OCI-LY1 (cell line): ENCODE measurements around the gene RGSL1.

ENCODE experiments used
- H2AFZ ChIP-seq: fragments of 200-600 bp; sonication (generic), shearing (Covaris generic); 2 replicates; pipeline ENCODE4 v1.6.0; 2014; ENCODE audit warnings: antibody characterized with exemption, mild to moderate bottlenecking, low read length
- H3F3A ChIP-seq: fragments of 200-600 bp; sonication (generic), shearing (Covaris generic); 2 replicates; pipeline ENCODE4 v1.6.0; 2014; ENCODE audit warnings: mild to moderate bottlenecking, antibody characterized with exemption, low read length, moderate library complexity; ENCODE audit not compliant: insufficient read depth
- H3K27ac ChIP-seq: fragments of 200-600 bp; sonication (generic); 2 replicates; pipeline ENCODE4 v1.5.1; 2014; ENCODE audit warnings: low read length, mixed run types, mild to moderate bottlenecking, low read depth; ENCODE audit not compliant: poor library complexity, severe bottlenecking
- H3K27me3 ChIP-seq: fragments of 200-600 bp; sonication (generic); 2 replicates; pipeline ENCODE4 v1.6.0; 2014; ENCODE audit warnings: antibody characterized with exemption, mild to moderate bottlenecking, low read length, moderate library complexity; ENCODE audit not compliant: insufficient read depth
- H3K36me3 ChIP-seq: fragments of 200-600 bp; sonication (generic); 2 replicates; pipeline ENCODE4 v1.6.1; 2014; ENCODE audit warnings: mild to moderate bottlenecking, antibody characterized with exemption, low read length, moderate library complexity, mixed read lengths; ENCODE audit not compliant: insufficient read depth
- H3K4me1 ChIP-seq: fragments of 200-600 bp; sonication (generic); 2 replicates; pipeline ENCODE4 v1.5.1; 2014; ENCODE audit warnings: mild to moderate bottlenecking, low read length, moderate library complexity; ENCODE audit not compliant: insufficient read depth, severe bottlenecking
- H3K4me2 ChIP-seq: fragments of 200-600 bp; sonication (generic), shearing (Covaris generic); 2 replicates; pipeline ENCODE4 v1.6.1; 2014; ENCODE audit warnings: low read length
- H3K4me3 ChIP-seq: fragments of 200-600 bp; sonication (generic); 2 replicates; pipeline ENCODE4 v1.5.1; 2014; ENCODE audit warnings: low read length, low read depth, mild to moderate bottlenecking, mixed read lengths; ENCODE audit not compliant: poor library complexity, severe bottlenecking
- H3K79me2 ChIP-seq: fragments of 200-600 bp; shearing (Covaris generic); 2 replicates; pipeline ENCODE4 v1.6.1; 2016; ENCODE audit warnings: mixed run types, low read length, mixed read lengths; ENCODE audit not compliant: insufficient read depth
- H3K9ac ChIP-seq: fragments of 200-600 bp; sonication (generic), shearing (Covaris generic); 2 replicates; pipeline ENCODE4 v1.6.1; 2014; ENCODE audit warnings: mild to moderate bottlenecking, low read length, mixed read lengths
- H3K9me2 ChIP-seq: fragments of 200-600 bp; sonication (generic), shearing (Covaris generic); 2 replicates; pipeline ENCODE4 v1.6.1; 2014; ENCODE audit warnings: low read depth, mild to moderate bottlenecking, low read length, mixed read lengths
- H3K9me3 ChIP-seq: fragments of 200-600 bp; shearing (Covaris generic); 2 replicates; pipeline ENCODE4 v1.6.1; 2014; ENCODE audit warnings: low read length, mixed read lengths
- H4K20me1 ChIP-seq: fragments of 200-600 bp; sonication (generic), shearing (Covaris generic); 2 replicates; pipeline ENCODE4 v1.6.0; 2016; ENCODE audit warnings: mild to moderate bottlenecking, low read length; ENCODE audit not compliant: insufficient read depth
- CTCF ChIP-seq: fragments of 200-600 bp; sonication (generic), shearing (Covaris generic); IDR thresholded peaks from 2 replicates; pipeline ENCODE4 v1.5.1; 2017; ENCODE audit warnings: mild to moderate bottlenecking, antibody characterized with exemption, low read length, moderate library complexity, mixed read lengths
- EZH2 ChIP-seq: fragments of 200-600 bp; sonication (generic), shearing (Covaris generic); IDR thresholded peaks from 2 replicates; pipeline ENCODE4 v1.8.0; 2017; ENCODE audit warnings: borderline replicate concordance, mixed run types, mild to moderate bottlenecking, antibody characterized with exemption, low read length, moderate library complexity, mixed read lengths

Gene RGSL1

GRCh38 chr1:182473556-182473955 lies 23.6 kb downstream of the RGSL1 start:
- H3K27ac ChIP-seq: no peak overlapping the region
- H3K9me2 ChIP-seq: no peaks in the 10 kb centered on the region
- H3K27me3 ChIP-seq: no peaks in the 10 kb centered on the region; the same call in 1 of the 2 replicates
- H3K4me2 ChIP-seq: no peak overlapping the region
- H2AFZ ChIP-seq: no peak overlapping the region
- no peaks in the 10 kb centered on the region for H3K4me1 ChIP-seq
- no peak overlapping the region for H3K9ac ChIP-seq
- H3K4me3 ChIP-seq: no peak overlapping the region
- H3K79me2 ChIP-seq: no peaks in the 10 kb centered on the region
- no peaks in the 10 kb centered on the region for H3F3A ChIP-seq
- no peaks in the 10 kb centered on the region for H4K20me1 ChIP-seq
- no peaks in the 10 kb centered on the region for H3K36me3 ChIP-seq
- no peaks in the 10 kb centered on the region; the same call in 1 of the 2 replicates for H3K9me3 ChIP-seq
- TF ChIP-seq CTCF (no peak), EZH2 (no peak)

GRCh38 chr1:182476625-182477024 lies 26.7 kb downstream of the RGSL1 start:
- no peak overlapping the region for H3K27ac ChIP-seq
- H3F3A ChIP-seq: no peaks in the 10 kb centered on the region
- H3K9me3 ChIP-seq: peaks cover 3% of the 10 kb centered on the region; the same call in 1 of the 2 replicates
- H3K9me2 ChIP-seq: no peaks in the 10 kb centered on the region
- no peaks in the 10 kb centered on the region for H3K4me1 ChIP-seq
- TF ChIP-seq CTCF (no peak), EZH2 (no peak)
- no peaks in the 10 kb centered on the region for H3K79me2 ChIP-seq
- H3K27me3 ChIP-seq: no peaks in the 10 kb centered on the region; the same call in 1 of the 2 replicates
- H4K20me1 ChIP-seq: no peaks in the 10 kb centered on the region
- H3K9ac ChIP-seq: no peak overlapping the region
- no peak overlapping the region for H2AFZ ChIP-seq
- no peak overlapping the region for H3K4me2 ChIP-seq
- H3K36me3 ChIP-seq: no peaks in the 10 kb centered on the region
- H3K4me3 ChIP-seq: no peak overlapping the region

GRCh38 chr1:182478238-182478637 lies 28.3 kb downstream of the RGSL1 start:
- H3K79me2 ChIP-seq: no peaks in the 10 kb centered on the region
- no peak overlapping the region for H3K9ac ChIP-seq
- H3K36me3 ChIP-seq: no peaks in the 10 kb centered on the region
- no peaks in the 10 kb centered on the region for H3K4me1 ChIP-seq
- no peak overlapping the region for H3K4me2 ChIP-seq
- no peak for TF ChIP-seq EZH2
- TF ChIP-seq CTCF: no peak
- H4K20me1 ChIP-seq: no peaks in the 10 kb centered on the region
- no peak overlapping the region for H3K27ac ChIP-seq
- no peak overlapping the region for H2AFZ ChIP-seq
- no peaks in the 10 kb centered on the region; the same call in 1 of the 2 replicates for H3K27me3 ChIP-seq
- peaks cover 3% of the 10 kb centered on the region; the same call in 1 of the 2 replicates for H3K9me3 ChIP-seq
- H3F3A ChIP-seq: no peaks in the 10 kb centered on the region
- H3K4me3 ChIP-seq: no peak overlapping the region
- H3K9me2 ChIP-seq: no peaks in the 10 kb centered on the region
